Natural killer cell (primary cell): ENCODE measurements around the gene TP53I3. TPM values are rescaled to one million over a fixed set of nuclear protein-coding genes. Genes with fewer than 3 reads are reported as not detected.

Experiments
- ATAC-seq, 3 donors: fragments of 150-1000 bp in 2 of 3; fragments of 200-7000 bp in 1 of 3; cut with Tn5 transposase; 1 replicate in 1 of 3; 2 replicates in 2 of 3; pipeline ENCODE4 v1.10.0; 2021; ENCODE audit warnings: mild to moderate bottlenecking in 2 of 3, moderate library complexity in 2 of 3
- DNase-seq, 2 donors: peaks; one replicate each; pipeline versions ENCODE4 v3.0.0 to v3.0.0-alpha.2; 2013 to 2021; ENCODE audit warnings: mixed read lengths in 1 of 2
- H3K27ac ChIP-seq: one replicate; pipeline ENCODE4 v1.5.1; 2013; ENCODE audit warnings: mild to moderate bottlenecking, low read length
- H3K27me3 ChIP-seq: one replicate; pipeline ENCODE4 v1.6.1; 2013; ENCODE audit warnings: low read length; ENCODE audit not compliant: control insufficient read depth, insufficient read depth
- H3K36me3 ChIP-seq: one replicate; pipeline ENCODE4 v1.6.1; 2013; ENCODE audit warnings: low read length; ENCODE audit not compliant: control insufficient read depth, insufficient read depth
- H3K4me1 ChIP-seq: one replicate; pipeline ENCODE4 v1.6.1; 2013; ENCODE audit warnings: low read length; ENCODE audit not compliant: control insufficient read depth, insufficient read depth
- H3K4me3 ChIP-seq: one replicate; pipeline ENCODE4 v1.5.1; 2013; ENCODE audit warnings: low read length
- H3K9me3 ChIP-seq: one replicate; pipeline ENCODE4 v1.6.1; 2013; ENCODE audit warnings: low read length; ENCODE audit not compliant: control insufficient read depth, insufficient read depth
- H3K27ac Mint-ChIP-seq, 2 donors: one replicate each; pipeline ENCODE4 v1.8.0; 2022; ENCODE audit warnings: mild to moderate bottlenecking in 2 of 2, mixed read lengths in 2 of 2, moderate library complexity in 1 of 2
- H3K27me3 Mint-ChIP-seq, 2 donors: one replicate each; pipeline ENCODE4 v1.8.0; 2022; ENCODE audit warnings: low read depth in 2 of 2, mixed read lengths in 2 of 2
- H3K36me3 Mint-ChIP-seq: one replicate; pipeline ENCODE4 v1.8.0; 2022; ENCODE audit warnings: mixed read lengths
- H3K4me1 Mint-ChIP-seq, 2 donors: one replicate each; pipeline ENCODE4 v1.8.0; 2022; ENCODE audit warnings: mixed read lengths in 2 of 2
- H3K4me3 Mint-ChIP-seq: one replicate; pipeline ENCODE4 v1.8.0; 2022; ENCODE audit warnings: mild to moderate bottlenecking, moderate library complexity, mixed read lengths
- H3K9me3 Mint-ChIP-seq, 2 donors: one replicate each; pipeline ENCODE4 v1.8.0; 2022; ENCODE audit warnings: mixed read lengths in 2 of 2
- WGBS: methylation state at CpG from one replicate; pipeline ENCODE4 v1.1.7; 2013; ENCODE audit warnings: missing lambda C conversion rate; ENCODE audit not compliant: insufficient coverage; 5-methylcytosine and 5-hydroxymethylcytosine counted together
- intact Hi-C: fragments of 100-400 bp; cut with micrococcal nuclease; formaldehyde crosslinking; loops from one replicate; pipeline ENCODE4 v1.14.2; 2022
- total RNA-seq, 4 donors: library from RNA; stranded (reverse); fragments of 120-200 nt in 1 of 4; gene quantifications; one replicate each; pipeline versions ENCODE4 v1.2.3 to v1.2.4, GENCODE V29; 2013 to 2022
- TF ChIP-seq, protein P1 (sequence below): fragments of 200-600 bp; IDR thresholded peaks from one replicate; pipeline ENCODE4 v1.8.0; 2022; ENCODE audit warnings: antibody characterized with exemption

TP53I3 gene
- total RNA-seq, 3 donors from 2014 or later (not counting 1 experiment from before 2014, with no cell fraction given) = 1.6 to 2.6 (median 2.0) TPM

DNA sequence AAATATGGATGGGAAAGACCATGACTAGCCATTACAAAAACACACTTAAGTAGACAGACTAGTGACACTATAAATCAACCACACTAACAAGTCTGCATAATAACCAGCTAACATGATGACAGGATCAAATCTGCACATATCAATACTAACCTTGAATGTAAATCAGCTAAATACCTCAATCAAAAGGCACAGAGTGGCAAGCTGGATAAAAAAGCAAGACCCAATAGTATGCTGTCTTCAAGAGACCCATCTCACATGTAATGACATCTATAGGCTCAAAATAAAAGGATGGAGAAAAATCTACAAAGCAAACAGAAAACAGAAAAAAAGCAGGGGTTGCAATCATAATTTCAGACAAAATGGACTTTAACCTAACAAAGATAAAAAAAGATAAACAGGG, 22.2 kb upstream of the TP53I3 start:
- H3K4me3 Mint-ChIP-seq = no peak overlapping the region
- no peak overlapping the region for H3K27ac Mint-ChIP-seq
- ATAC-seq (no peak), DNase-seq (no peak)
- no peaks in the 10 kb centered on the region for H3K4me1 Mint-ChIP-seq
- peaks cover 2 to 6% of the 10 kb centered on the region in 2 donors for H3K9me3 Mint-ChIP-seq
- H3K27ac ChIP-seq = no peak overlapping the region
- TF ChIP-seq, protein P1, sequence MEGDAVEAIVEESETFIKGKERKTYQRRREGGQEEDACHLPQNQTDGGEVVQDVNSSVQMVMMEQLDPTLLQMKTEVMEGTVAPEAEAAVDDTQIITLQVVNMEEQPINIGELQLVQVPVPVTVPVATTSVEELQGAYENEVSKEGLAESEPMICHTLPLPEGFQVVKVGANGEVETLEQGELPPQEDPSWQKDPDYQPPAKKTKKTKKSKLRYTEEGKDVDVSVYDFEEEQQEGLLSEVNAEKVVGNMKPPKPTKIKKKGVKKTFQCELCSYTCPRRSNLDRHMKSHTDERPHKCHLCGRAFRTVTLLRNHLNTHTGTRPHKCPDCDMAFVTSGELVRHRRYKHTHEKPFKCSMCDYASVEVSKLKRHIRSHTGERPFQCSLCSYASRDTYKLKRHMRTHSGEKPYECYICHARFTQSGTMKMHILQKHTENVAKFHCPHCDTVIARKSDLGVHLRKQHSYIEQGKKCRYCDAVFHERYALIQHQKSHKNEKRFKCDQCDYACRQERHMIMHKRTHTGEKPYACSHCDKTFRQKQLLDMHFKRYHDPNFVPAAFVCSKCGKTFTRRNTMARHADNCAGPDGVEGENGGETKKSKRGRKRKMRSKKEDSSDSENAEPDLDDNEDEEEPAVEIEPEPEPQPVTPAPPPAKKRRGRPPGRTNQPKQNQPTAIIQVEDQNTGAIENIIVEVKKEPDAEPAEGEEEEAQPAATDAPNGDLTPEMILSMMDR = no peak
- no peaks in the 10 kb centered on the region for H3K27me3 ChIP-seq
- H3K4me3 ChIP-seq = no peak overlapping the region
- no peaks in the 10 kb centered on the region for H3K27me3 Mint-ChIP-seq
- intact Hi-C loops = no loop called here
- no peaks in the 10 kb centered on the region for H3K9me3 ChIP-seq
- H3K36me3 ChIP-seq = no peaks in the 10 kb centered on the region
- H3K36me3 Mint-ChIP-seq = peaks cover 7% of the 10 kb centered on the region
- H3K4me1 ChIP-seq = no peaks in the 10 kb centered on the region

DNA sequence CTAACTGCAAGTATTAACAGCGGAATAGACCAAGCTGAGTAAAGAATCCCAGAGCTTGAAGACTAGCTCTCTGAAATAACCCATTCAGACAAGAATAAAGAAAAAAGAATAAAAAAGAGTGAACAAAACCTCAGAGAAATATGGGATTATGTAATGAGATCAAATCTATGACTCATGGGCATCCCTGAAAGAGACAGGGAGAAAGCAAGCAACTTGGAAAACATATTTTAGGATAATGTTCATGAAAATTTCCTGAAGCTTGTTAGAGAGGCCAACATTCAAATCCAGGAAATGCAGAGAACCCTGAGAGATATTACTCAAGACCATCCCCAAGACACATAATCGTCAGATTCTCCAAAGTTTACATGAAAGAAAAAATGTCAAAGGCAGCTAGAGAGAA, 21.2 kb upstream of the TP53I3 start:
- Histone ChIP-seq H3K27ac (no peak overlapping the region), H3K9me3 (no peaks in the 10 kb centered on the region), H3K36me3 (no peaks in the 10 kb centered on the region), H3K4me1 (no peaks in the 10 kb centered on the region), H3K4me3 (no peak overlapping the region), H3K27me3 (no peaks in the 10 kb centered on the region)
- intact Hi-C loops = no loop called here
- WGBS = 50% methylated on average over 2 of the region's 2 CpGs
- H3K4me3 Mint-ChIP-seq = no peak overlapping the region
- DNase-seq (no peak), ATAC-seq (no peak)
- peaks cover 7% of the 10 kb centered on the region for H3K36me3 Mint-ChIP-seq
- H3K27ac Mint-ChIP-seq = no peak overlapping the region
- TF ChIP-seq, protein P1 = no peak
- no peaks in the 10 kb centered on the region for H3K4me1 Mint-ChIP-seq
- H3K27me3 Mint-ChIP-seq = no peaks in the 10 kb centered on the region
- peaks cover 2 to 6% of the 10 kb centered on the region in 2 donors for H3K9me3 Mint-ChIP-seq

DNA sequence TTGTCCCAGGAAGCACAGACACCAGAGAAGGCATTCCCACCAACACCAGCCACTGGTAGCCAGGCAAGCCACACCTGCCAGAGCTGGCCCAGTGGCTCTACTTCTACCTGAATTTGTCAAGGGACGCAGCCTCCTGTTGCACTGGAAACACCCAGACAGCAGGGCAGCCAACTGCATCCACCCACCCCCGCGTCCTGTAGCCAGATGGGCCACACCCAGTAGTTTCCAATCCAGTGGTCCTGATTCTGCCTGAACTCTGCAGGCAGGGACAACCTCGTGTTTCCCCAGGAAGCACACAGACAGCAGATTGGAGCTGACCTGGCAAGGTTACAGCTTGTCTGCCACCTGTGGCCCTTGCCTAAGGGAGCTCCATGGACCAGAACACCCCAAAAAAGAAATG, 20.3 kb upstream of the TP53I3 start:
- Histone ChIP-seq H3K36me3 (no peaks in the 10 kb centered on the region), H3K9me3 (no peaks in the 10 kb centered on the region), H3K27ac (no peak overlapping the region), H3K4me3 (no peak overlapping the region), H3K27me3 (no peaks in the 10 kb centered on the region), H3K4me1 (no peaks in the 10 kb centered on the region)
- Mint-ChIP-seq H3K27me3 (no peaks in the 10 kb centered on the region), H3K4me1 (no peaks in the 10 kb centered on the region), H3K27ac (no peak overlapping the region), H3K9me3 (peaks cover 2 to 6% of the 10 kb centered on the region in 2 donors), H3K4me3 (no peak overlapping the region), H3K36me3 (peaks cover 7% of the 10 kb centered on the region)
- WGBS = 88% methylated on average over 4 of the region's 4 CpGs
- DNase-seq = no peak
- TF ChIP-seq, protein P1 = no peak
- no peak for ATAC-seq
- intact Hi-C loops = no loop called here

DNA sequence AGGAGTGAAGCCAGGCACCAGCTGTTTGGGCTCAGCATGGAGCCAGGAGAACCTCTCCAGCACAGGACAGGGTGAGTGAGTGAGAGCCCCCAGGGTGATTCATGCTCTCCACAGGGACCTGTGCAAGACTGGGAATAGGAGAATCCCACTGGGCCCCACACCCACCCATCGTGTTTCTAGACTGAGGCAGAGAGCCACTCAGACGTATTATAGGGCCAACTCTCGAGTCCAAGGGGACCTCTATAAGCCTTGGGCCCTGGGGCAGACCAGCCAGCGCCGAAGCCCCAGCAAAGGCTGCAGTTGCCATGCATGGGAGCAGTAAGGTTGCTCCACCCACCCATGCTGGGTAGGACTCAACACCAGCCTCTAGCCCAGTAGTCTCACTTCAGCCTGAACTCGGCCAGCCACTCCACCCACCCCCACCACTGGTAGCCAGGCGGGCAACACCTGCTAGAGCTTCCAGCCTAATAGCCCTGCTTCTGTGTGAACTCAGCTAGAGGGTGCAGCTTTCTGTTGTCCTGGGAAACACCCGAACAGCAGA, 19.5 kb upstream of the TP53I3 start:
- no peaks in the 10 kb centered on the region for H3K27me3 ChIP-seq
- no peak for DNase-seq
- intact Hi-C loops = no loop called here
- H3K4me3 ChIP-seq = no peak overlapping the region
- H3K9me3 Mint-ChIP-seq = peaks cover 2 to 6% of the 10 kb centered on the region in 2 donors
- H3K4me3 Mint-ChIP-seq = no peak overlapping the region
- TF ChIP-seq, protein P1 = no peak
- no peaks in the 10 kb centered on the region for H3K36me3 ChIP-seq
- no peaks in the 10 kb centered on the region for H3K9me3 ChIP-seq
- ATAC-seq = no peak
- no peak overlapping the region for H3K27ac ChIP-seq
- H3K4me1 Mint-ChIP-seq = no peaks in the 10 kb centered on the region
- peaks cover 7% of the 10 kb centered on the region for H3K36me3 Mint-ChIP-seq
- no peak overlapping the region for H3K27ac Mint-ChIP-seq
- 96% methylated on average over 8 of the region's 8 CpGs for WGBS
- no peaks in the 10 kb centered on the region for H3K27me3 Mint-ChIP-seq
- H3K4me1 ChIP-seq = no peaks in the 10 kb centered on the region
